Subcutaneous abdominal adipose tissue (tissue), 5 donors: ENCODE measurements around the gene CTTNBP2.

ENCODE experiments used
- H3K27ac ChIP-seq: one replicate; pipeline ENCODE4 v1.7.0; 2013; ENCODE audit warnings: low read depth, mild to moderate bottlenecking, inconsistent platforms, low read length, moderate library complexity
- H3K27me3 ChIP-seq, 5 donors: one replicate each; pipeline ENCODE4 v1.7.0; 2013; ENCODE audit warnings: low read length in 5 of 5, inconsistent platforms in 1 of 5; ENCODE audit not compliant: control insufficient read depth in 5 of 5, insufficient read depth in 4 of 5
- H3K36me3 ChIP-seq, 5 donors: one replicate each; pipeline ENCODE4 v1.7.0; 2013; ENCODE audit warnings: low read length in 5 of 5; ENCODE audit not compliant: control insufficient read depth in 5 of 5, insufficient read depth in 5 of 5
- H3K4me1 ChIP-seq, 5 donors: one replicate each; pipeline ENCODE4 v1.7.0; 2013; ENCODE audit warnings: low read length in 5 of 5, mild to moderate bottlenecking in 3 of 5, moderate library complexity in 1 of 5; ENCODE audit not compliant: control insufficient read depth in 5 of 5, insufficient read depth in 5 of 5
- H3K4me3 ChIP-seq, 5 donors: one replicate each; pipeline ENCODE4 v1.7.0; 2013; ENCODE audit warnings: low read length in 5 of 5, low read depth in 1 of 5
- H3K9ac ChIP-seq, 5 donors: one replicate each; pipeline ENCODE4 v1.7.0; 2013; ENCODE audit warnings: low read length in 5 of 5, mild to moderate bottlenecking in 4 of 5, moderate library complexity in 3 of 5
- H3K9me3 ChIP-seq, 5 donors: one replicate each; pipeline ENCODE4 v1.7.0; 2013; ENCODE audit warnings: low read length in 5 of 5; ENCODE audit not compliant: control insufficient read depth in 5 of 5
- donor health status: healthy.
- donor health status: healthy.
- donor health status: healthy.
- donor health status: healthy.
- donor health status: healthy.

The CTTNBP2 gene

DNA sequence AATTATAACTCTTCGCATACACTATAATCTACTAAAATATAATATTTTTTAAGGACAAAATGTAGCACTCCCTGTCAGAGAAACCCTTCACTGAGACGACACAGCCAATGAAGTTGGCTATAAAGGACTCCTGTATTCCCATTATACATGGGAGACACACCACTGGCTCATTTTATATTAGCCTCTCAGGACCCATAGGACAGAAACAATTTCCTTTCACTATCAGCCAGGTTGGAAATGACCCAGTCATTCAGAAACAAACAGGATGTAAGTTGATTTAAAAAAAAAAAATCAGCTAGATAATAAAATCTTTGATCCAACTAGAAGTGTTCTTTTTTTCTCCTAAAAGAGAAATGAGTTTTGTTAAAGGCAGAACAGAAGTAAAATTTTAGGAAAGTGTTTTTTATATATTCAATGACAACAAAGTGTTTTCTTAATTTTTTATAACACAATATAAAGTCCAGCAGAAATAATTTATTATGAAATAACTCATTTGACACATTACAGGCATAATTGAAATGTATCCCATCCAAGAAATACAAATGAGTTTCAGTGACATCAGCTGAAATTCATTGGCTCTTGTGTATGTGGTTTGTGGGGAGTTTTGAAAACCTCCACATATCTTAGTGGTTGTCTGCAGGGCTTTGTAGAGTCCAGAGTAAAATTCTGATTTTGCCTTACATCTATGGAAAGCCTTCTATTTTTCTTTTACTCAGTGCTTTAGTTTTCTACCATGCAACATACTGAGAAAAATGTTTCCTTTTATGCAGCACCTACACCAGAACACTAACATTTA, 64.1 kb downstream of the CTTNBP2 start:
- Histone ChIP-seq H3K27me3 (no peaks in the 10 kb centered on the region), H3K4me1 (peaks cover 0 to 17% (median 14%) of the 10 kb centered on the region in 5 donors), H3K9ac (no peak overlapping the region), H3K9me3 (no peaks in the 10 kb centered on the region), H3K27ac (no peak overlapping the region), H3K4me3 (no peak overlapping the region), H3K36me3 (no peaks in the 10 kb centered on the region)

GRCh38 chr7:117808341-117808757, 64.9 kb downstream of the CTTNBP2 start:
- Histone ChIP-seq H3K4me3 (peak overlapping the region in 1 of 5 donors; percentile 44), H3K9me3 (no peaks in the 10 kb centered on the region), H3K4me1 (peaks cover 0 to 17% (median 14%) of the 10 kb centered on the region in 5 donors), H3K27ac (no peak overlapping the region), H3K27me3 (no peaks in the 10 kb centered on the region), H3K9ac (no peak overlapping the region), H3K36me3 (no peaks in the 10 kb centered on the region)

- H3K27me3 ChIP-seq = no peaks in the 10 kb centered on the region
- no peak overlapping the region for H3K4me3 ChIP-seq
- no peaks in the 10 kb centered on the region for H3K9me3 ChIP-seq
- H3K9ac ChIP-seq = no peak overlapping the region
- no peak overlapping the region for H3K27ac ChIP-seq
- peaks cover 0 to 17% (median 14%) of the 10 kb centered on the region in 5 donors for H3K4me1 ChIP-seq
- H3K36me3 ChIP-seq = no peaks in the 10 kb centered on the region
Measured at GRCh38 chr7:117807676-117808075, 65.6 kb downstream of the CTTNBP2 start.

GRCh38 chr7:117806011-117806410, 67.2 kb downstream of the CTTNBP2 start:
- Histone ChIP-seq H3K9ac (no peak overlapping the region), H3K9me3 (no peaks in the 10 kb centered on the region)

GRCh38 chr7:117805241-117805640, 68.0 kb downstream of the CTTNBP2 start:
- Histone ChIP-seq H3K4me3 (no peak overlapping the region), H3K27me3 (no peaks in the 10 kb centered on the region), H3K27ac (no peak overlapping the region), H3K9me3 (no peaks in the 10 kb centered on the region), H3K9ac (no peak overlapping the region), H3K4me1 (peaks cover 0 to 17% (median 14%) of the 10 kb centered on the region in 5 donors), H3K36me3 (no peaks in the 10 kb centered on the region)

More at GRCh38 chr7:117806011-117806410, 67.2 kb downstream of the CTTNBP2 start:
- Histone ChIP-seq H3K27ac (no peak overlapping the region), H3K36me3 (no peaks in the 10 kb centered on the region), H3K27me3 (no peaks in the 10 kb centered on the region), H3K4me1 (peaks cover 0 to 17% (median 14%) of the 10 kb centered on the region in 5 donors), H3K4me3 (no peak overlapping the region)

- H3K9me3 ChIP-seq = no peaks in the 10 kb centered on the region
- H3K4me1 ChIP-seq = peaks cover 0 to 10% (median 5%) of the 10 kb centered on the region in 5 donors
- no peaks in the 10 kb centered on the region for H3K36me3 ChIP-seq
- H3K9ac ChIP-seq = no peak overlapping the region
- H3K27me3 ChIP-seq = no peaks in the 10 kb centered on the region
- no peak overlapping the region for H3K27ac ChIP-seq
- H3K4me3 ChIP-seq = no peak overlapping the region
Measured at GRCh38 chr7:117803476-117803875, 69.8 kb downstream of the CTTNBP2 start.

- no peak overlapping the region for H3K4me3 ChIP-seq
- H3K9me3 ChIP-seq = no peaks in the 10 kb centered on the region
- no peaks in the 10 kb centered on the region for H3K36me3 ChIP-seq
- no peak overlapping the region for H3K27ac ChIP-seq
- H3K27me3 ChIP-seq = no peaks in the 10 kb centered on the region
- H3K9ac ChIP-seq = no peak overlapping the region
- H3K4me1 ChIP-seq = peaks cover 0 to 2% (median 0%) of the 10 kb centered on the region in 5 donors
Measured at GRCh38 chr7:117802660-117803059, 70.6 kb downstream of the CTTNBP2 start.

DNA sequence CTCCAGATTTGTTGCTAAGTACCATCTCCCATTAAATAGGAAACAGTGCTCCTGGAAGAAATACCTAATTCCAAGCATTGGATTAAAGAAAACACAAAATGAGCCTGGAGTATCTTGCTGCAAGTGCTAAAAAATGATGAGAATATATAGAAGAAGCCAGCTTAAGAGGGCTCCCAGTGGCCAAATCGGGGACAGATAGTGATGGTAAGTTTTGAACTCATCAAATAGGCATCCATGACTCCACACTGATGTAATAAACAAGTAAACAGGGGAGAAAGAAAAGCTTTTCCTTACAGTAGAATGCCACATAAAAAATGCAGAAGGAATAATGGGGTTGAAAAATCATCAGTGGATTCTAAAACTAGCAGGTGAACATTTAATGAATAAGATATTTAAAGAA, 72.4 kb downstream of the CTTNBP2 start:
- Histone ChIP-seq H3K36me3 (no peaks in the 10 kb centered on the region), H3K4me1 (no peaks in the 10 kb centered on the region), H3K9ac (no peak overlapping the region), H3K9me3 (no peaks in the 10 kb centered on the region), H3K27ac (no peak overlapping the region), H3K4me3 (no peak overlapping the region), H3K27me3 (no peaks in the 10 kb centered on the region)

GRCh38 chr7:117800406-117800805, 72.8 kb downstream of the CTTNBP2 start:
- Histone ChIP-seq H3K4me3 (no peak overlapping the region), H3K4me1 (no peaks in the 10 kb centered on the region), H3K9me3 (no peaks in the 10 kb centered on the region), H3K36me3 (no peaks in the 10 kb centered on the region), H3K9ac (no peak overlapping the region), H3K27ac (no peak overlapping the region), H3K27me3 (no peaks in the 10 kb centered on the region)

GRCh38 chr7:117796889-117797288, 76.4 kb downstream of the CTTNBP2 start:
- Histone ChIP-seq H3K36me3 (peaks cover 0 to 6% (median 4%) of the 10 kb centered on the region in 5 donors), H3K4me3 (no peak overlapping the region)

More at GRCh38 chr7:117796889-117797288, 76.4 kb downstream of the CTTNBP2 start:
- H3K4me1 ChIP-seq = no peaks in the 10 kb centered on the region
- H3K27me3 ChIP-seq = no peaks in the 10 kb centered on the region
- H3K9ac ChIP-seq = no peak overlapping the region
- H3K27ac ChIP-seq = no peak overlapping the region
- H3K9me3 ChIP-seq = no peaks in the 10 kb centered on the region
